Fibroblast of mammary gland (primary cell): ENCODE data around the gene BAX.

ENCODE experiments used
- DNase-seq: peaks from one replicate; pipeline ENCODE4 v3.0.0-alpha.2; 2010; ENCODE audit warnings: low read depth
- H3K4me3 ChIP-seq: 2 replicates; pipeline ENCODE4 v1.5.1; 2011; ENCODE audit warnings: low read depth, mild to moderate bottlenecking, low read length, moderate library complexity; ENCODE audit not compliant: control insufficient read depth
- CTCF ChIP-seq: conservative IDR thresholded peaks from 2 replicates; pipeline ENCODE4 v1.5.1; 2011; ENCODE audit warnings: low read depth, low read length, inconsistent platforms; ENCODE audit not compliant: control insufficient read depth, insufficient read depth

Gene BAX

GRCh38 chr19:48955308-48955958 is 758 bp downstream of the BAX start:
- no peak for TF ChIP-seq CTCF
- H3K4me3 ChIP-seq: peak overlapping the region; percentile 89
- DNase-seq: no peak

GRCh38 chr19:48958006-48958405 is 3.3 kb downstream of the BAX start:
- TF ChIP-seq CTCF: no peak
- no peak for DNase-seq
- H3K4me3 ChIP-seq: no peak overlapping the region

- no peak for TF ChIP-seq CTCF
- no peak overlapping the region for H3K4me3 ChIP-seq
- no peak for DNase-seq
Measured at GRCh38 chr19:48959341-48960239, 4.9 kb downstream of the BAX start.

- TF ChIP-seq CTCF: no peak
- H3K4me3 ChIP-seq: no peak overlapping the region
- peak; percentile 20 for DNase-seq
Measured at GRCh38 chr19:48961051-48961649, 6.5 kb downstream of the BAX start.

- DNase-seq: no peak
- no peak for TF ChIP-seq CTCF
- no peak overlapping the region for H3K4me3 ChIP-seq
Measured at GRCh38 chr19:48961673-48962028, 7.0 kb downstream of the BAX start.

GRCh38 chr19:48962029-48962848 is 7.6 kb downstream of the BAX start:
- no peak overlapping the region for H3K4me3 ChIP-seq
- no peak for TF ChIP-seq CTCF
- DNase-seq: peak; percentile 31
